Measurements from ENCODE around the gene NDUFAF7. TPM values are rescaled to one million over a fixed set of nuclear protein-coding genes. Genes with fewer than 3 reads are reported as not detected.

NDUFAF7 gene
- total RNA-seq, 1 experiment from 2014 or later = 21.9 TPM

DNA sequence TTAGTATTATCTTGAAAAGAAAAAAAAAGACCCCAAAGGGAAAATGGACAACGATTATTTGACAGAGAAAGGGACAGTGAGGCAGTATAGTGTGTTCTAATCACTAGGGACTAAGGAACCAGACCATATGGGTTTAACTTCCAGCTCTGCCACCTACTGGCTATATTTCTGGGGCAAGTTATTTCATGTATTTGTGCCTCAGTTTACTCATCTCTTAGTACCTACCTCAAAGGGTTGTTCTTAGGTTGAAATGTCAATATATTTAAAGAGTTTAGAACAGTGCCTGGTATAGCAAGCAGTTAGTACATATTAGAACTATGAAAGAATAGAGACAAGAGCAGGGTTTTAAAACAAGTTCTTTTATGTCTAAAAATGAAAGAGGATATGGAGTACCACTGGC is 50.5 kb downstream of the NDUFAF7 start:
- POLR2A ChIA-PET (ENCODE audit: unreplicated experiment) = no interaction called here
- no peaks in the 10 kb centered on the region for H3K4me1 ChIP-seq (replicated peaks; ENCODE audit: insufficient read depth)
- no TSS peak for BruUV-seq (replicated peaks)
- no peaks in the 10 kb centered on the region for H4K20me1 ChIP-seq (ENCODE audit: insufficient read depth)
- no peak overlapping the region for H2AFZ ChIP-seq
- TF ChIP-seq EZH2 (IDR thresholded peaks at IDR 0.05; ENCODE audit: low read depth) = no peak
- TF ChIP-seq, protein P1, sequence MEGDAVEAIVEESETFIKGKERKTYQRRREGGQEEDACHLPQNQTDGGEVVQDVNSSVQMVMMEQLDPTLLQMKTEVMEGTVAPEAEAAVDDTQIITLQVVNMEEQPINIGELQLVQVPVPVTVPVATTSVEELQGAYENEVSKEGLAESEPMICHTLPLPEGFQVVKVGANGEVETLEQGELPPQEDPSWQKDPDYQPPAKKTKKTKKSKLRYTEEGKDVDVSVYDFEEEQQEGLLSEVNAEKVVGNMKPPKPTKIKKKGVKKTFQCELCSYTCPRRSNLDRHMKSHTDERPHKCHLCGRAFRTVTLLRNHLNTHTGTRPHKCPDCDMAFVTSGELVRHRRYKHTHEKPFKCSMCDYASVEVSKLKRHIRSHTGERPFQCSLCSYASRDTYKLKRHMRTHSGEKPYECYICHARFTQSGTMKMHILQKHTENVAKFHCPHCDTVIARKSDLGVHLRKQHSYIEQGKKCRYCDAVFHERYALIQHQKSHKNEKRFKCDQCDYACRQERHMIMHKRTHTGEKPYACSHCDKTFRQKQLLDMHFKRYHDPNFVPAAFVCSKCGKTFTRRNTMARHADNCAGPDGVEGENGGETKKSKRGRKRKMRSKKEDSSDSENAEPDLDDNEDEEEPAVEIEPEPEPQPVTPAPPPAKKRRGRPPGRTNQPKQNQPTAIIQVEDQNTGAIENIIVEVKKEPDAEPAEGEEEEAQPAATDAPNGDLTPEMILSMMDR (conservative IDR thresholded peaks at IDR 0.05) = no peak
- no peak overlapping the region for H3K4me2 ChIP-seq
- no peak for DNase-seq
- peaks cover 19% of the 10 kb centered on the region for H3K36me3 ChIP-seq (ENCODE audit: low read depth)
- intact Hi-C loops (cut with micrococcal nuclease; ENCODE audit: unreplicated experiment) = loop anchor here (10.0 kb wide), 1 partner anchor 593 kb away; no protein-coding TSS in a partner anchor
- no peaks in the 10 kb centered on the region for H3K27me3 ChIP-seq (ENCODE audit: insufficient read depth, low read depth)
- CTCF ChIA-PET = no interaction called here
- H3K27ac ChIP-seq = no peak overlapping the region
- H3F3A ChIP-seq (ENCODE audit: insufficient read depth, low read depth) = no peaks in the 10 kb centered on the region; the same call in 1 of the 2 replicates
- H3K79me2 ChIP-seq (ENCODE audit: low read depth) = no peaks in the 10 kb centered on the region
- H3K9me2 ChIP-seq (ENCODE audit: insufficient read depth) = no peaks in the 10 kb centered on the region
- no peaks in the 10 kb centered on the region for H3K9me3 ChIP-seq (ENCODE audit: insufficient read depth, low read depth)
- no peak overlapping the region for H3K4me3 ChIP-seq

DNA sequence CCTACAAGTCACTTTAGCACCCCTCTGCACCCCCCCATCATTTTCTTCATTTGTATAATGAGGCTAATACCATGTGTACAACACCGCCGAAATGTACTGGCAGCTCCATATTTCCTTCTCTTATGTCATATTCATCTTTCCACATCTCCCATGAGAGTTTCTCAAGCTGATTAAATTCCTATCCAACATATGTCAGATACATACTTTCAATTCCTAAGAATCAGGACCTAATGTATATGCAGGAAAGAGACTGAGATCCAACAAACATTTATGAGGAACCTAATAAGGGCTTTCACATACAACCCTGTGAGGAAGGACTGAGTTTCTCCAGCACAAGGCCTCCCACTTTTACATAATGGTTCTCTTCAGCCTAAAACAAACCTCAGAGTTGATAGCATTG is 51.3 kb downstream of the NDUFAF7 start:
- Histone ChIP-seq H3K79me2 (ENCODE audit: low read depth) (no peaks in the 10 kb centered on the region), H3K36me3 (ENCODE audit: low read depth) (peaks cover 19% of the 10 kb centered on the region), H4K20me1 (ENCODE audit: insufficient read depth) (no peaks in the 10 kb centered on the region), H3K9me2 (ENCODE audit: insufficient read depth) (no peaks in the 10 kb centered on the region), H3K4me2 (no peak overlapping the region), H2AFZ (no peak overlapping the region), H3K9me3 (ENCODE audit: insufficient read depth, low read depth) (no peaks in the 10 kb centered on the region), H3K4me1 (replicated peaks; ENCODE audit: insufficient read depth) (no peaks in the 10 kb centered on the region), H3K27me3 (ENCODE audit: insufficient read depth, low read depth) (no peaks in the 10 kb centered on the region), H3F3A (ENCODE audit: insufficient read depth, low read depth) (no peaks in the 10 kb centered on the region; the same call in 1 of the 2 replicates), H3K4me3 (no peak overlapping the region), H3K27ac (no peak overlapping the region)
- ChIA-PET POLR2A (ENCODE audit: unreplicated experiment) (no interaction called here), CTCF (no interaction called here)
- no peak for DNase-seq
- BruUV-seq (replicated peaks) = no TSS peak
- intact Hi-C loops (cut with micrococcal nuclease; ENCODE audit: unreplicated experiment) = loop anchor here (10.0 kb wide), 1 partner anchor 592 kb away; no protein-coding TSS in a partner anchor
- TF ChIP-seq, protein P1 (conservative IDR thresholded peaks at IDR 0.05) = no peak
- TF ChIP-seq EZH2 (IDR thresholded peaks at IDR 0.05; ENCODE audit: low read depth) = no peak

DNA sequence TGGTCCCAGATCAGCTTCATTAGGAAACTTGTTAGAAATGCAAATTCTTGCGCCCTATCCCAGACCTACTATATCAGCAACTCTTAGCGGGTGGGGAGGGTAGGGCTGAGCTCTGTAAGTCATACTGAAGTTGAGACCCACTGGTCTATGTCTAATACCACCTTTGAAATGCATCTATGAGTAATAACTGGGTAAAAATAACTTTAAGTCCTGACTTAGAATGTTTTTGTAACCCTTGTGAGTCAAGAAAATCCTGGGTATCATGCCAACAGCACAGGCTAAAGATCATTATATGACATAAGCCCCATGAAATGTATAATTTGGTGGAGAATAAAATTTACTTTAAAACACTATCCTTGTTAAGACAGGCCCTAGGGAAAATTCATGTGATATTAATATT is 51.7 kb downstream of the NDUFAF7 start:
- Histone ChIP-seq H3K79me2 (ENCODE audit: low read depth) (no peaks in the 10 kb centered on the region), H2AFZ (no peak overlapping the region), H3K4me2 (no peak overlapping the region), H3F3A (ENCODE audit: insufficient read depth, low read depth) (peaks cover under 1% of the 10 kb centered on the region), H3K4me1 (replicated peaks; ENCODE audit: insufficient read depth) (no peaks in the 10 kb centered on the region), H4K20me1 (ENCODE audit: insufficient read depth) (no peaks in the 10 kb centered on the region), H3K9me2 (ENCODE audit: insufficient read depth) (no peaks in the 10 kb centered on the region), H3K27ac (no peak overlapping the region), H3K36me3 (ENCODE audit: low read depth) (peaks cover 19% of the 10 kb centered on the region), H3K4me3 (no peak overlapping the region), H3K27me3 (ENCODE audit: insufficient read depth, low read depth) (no peaks in the 10 kb centered on the region), H3K9me3 (ENCODE audit: insufficient read depth, low read depth) (no peaks in the 10 kb centered on the region)
- ChIA-PET CTCF (no interaction called here), POLR2A (ENCODE audit: unreplicated experiment) (no interaction called here)
- intact Hi-C loops (cut with micrococcal nuclease; ENCODE audit: unreplicated experiment) = loop anchor here (10.0 kb wide), 1 partner anchor 592 kb away; no protein-coding TSS in a partner anchor
- peak in 1 of 2 experiments; percentile 41 for DNase-seq
- TF ChIP-seq, protein P1 (conservative IDR thresholded peaks at IDR 0.05) = no peak
- TF ChIP-seq EZH2 (IDR thresholded peaks at IDR 0.05; ENCODE audit: low read depth) = no peak
- BruUV-seq (replicated peaks) = no TSS peak

Data from PC-9 (cell line).